MCF 10A (cell line): ENCODE measurements around the gene EHD4. TPM values are rescaled to one million over a fixed set of nuclear protein-coding genes. Genes with fewer than 3 reads are reported as not detected.

Experiments used
- BruUV-seq: library from RNA; stranded (reverse); fragments of 400-500 nt; replicated peaks from 2 replicates; lab custom pipeline; 2021; lab: Mats Ljungman, UMichigan
- CTCF ChIA-PET: fragments of 300-600 bp; sonication (Branson Sonifier 250); formaldehyde crosslinking; extraction: SDS; loops from one replicate; lab custom pipeline; 2021; ENCODE audit warnings: antibody characterized with exemption, inconsistent platforms; lab: Yijun Ruan, JAX
- POLR2A ChIA-PET: fragments of 300-600, 350-650 bp; sonication (Branson Sonifier 250); formaldehyde crosslinking; extraction: SDS; loops from one replicate; lab custom pipeline; 2020; ENCODE audit warnings: antibody characterized with exemption, inconsistent platforms; lab: Yijun Ruan, JAX
- DNase-seq: peaks from one replicate; pipeline ENCODE4 v3.0.0-alpha.2; 2018; ENCODE audit not compliant: unreplicated experiment
- H3K27ac Mint-ChIP-seq: one replicate; pipeline ENCODE4 v1.8.0; 2022; ENCODE audit warnings: mild to moderate bottlenecking, low read depth, mixed read lengths; ENCODE audit not compliant: unreplicated experiment
- H3K27me3 Mint-ChIP-seq: one replicate; pipeline ENCODE4 v1.8.0; 2022; ENCODE audit warnings: mixed read lengths; ENCODE audit not compliant: insufficient read depth, unreplicated experiment
- H3K36me3 Mint-ChIP-seq: one replicate; pipeline ENCODE4 v1.8.0; 2022; ENCODE audit warnings: mild to moderate bottlenecking, moderate library complexity, mixed read lengths; ENCODE audit not compliant: insufficient read depth, unreplicated experiment
- H3K4me1 Mint-ChIP-seq: one replicate; pipeline ENCODE4 v1.8.0; 2022; ENCODE audit warnings: mixed read lengths; ENCODE audit not compliant: insufficient read depth, unreplicated experiment
- H3K4me3 Mint-ChIP-seq: one replicate; pipeline ENCODE4 v1.8.0; 2022; ENCODE audit warnings: mild to moderate bottlenecking, moderate library complexity, mixed read lengths; ENCODE audit not compliant: unreplicated experiment
- H3K9me3 Mint-ChIP-seq: one replicate; pipeline ENCODE4 v1.8.0; 2022; ENCODE audit warnings: mixed read lengths; ENCODE audit not compliant: unreplicated experiment
- intact Hi-C: fragments of 100-400 bp; cut with micrococcal nuclease; formaldehyde crosslinking; loops from 2 replicates; pipeline ENCODE4 v1.14.1; 2022
- total RNA-seq: library from RNA; stranded (reverse); gene quantifications from 2 replicates; pipeline ENCODE4 v1.2.3, GENCODE V29; 2022
- TF ChIP-seq, protein P1 (sequence below): fragments of 200-600 bp; IDR thresholded peaks from one replicate; pipeline ENCODE4 v1.8.0; 2022; ENCODE audit warnings: antibody characterized with exemption, mild to moderate bottlenecking; ENCODE audit not compliant: unreplicated experiment

Gene EHD4
- total RNA-seq, 1 experiment from 2014 or later, result 27.1 TPM

GRCh38 chr15:41957021-41957897 lies 15.1 kb downstream of the EHD4 start:
- intact Hi-C loops, result no loop called here
- DNase-seq, result no peak
- Mint-ChIP-seq H3K4me3 (no peak overlapping the region), H3K27ac (no peak overlapping the region), H3K27me3 (no peaks in the 10 kb centered on the region), H3K36me3 (peaks cover 17% of the 10 kb centered on the region), H3K4me1 (peaks cover 10% of the 10 kb centered on the region), H3K9me3 (peaks cover 5% of the 10 kb centered on the region)
- TF ChIP-seq, protein P1, sequence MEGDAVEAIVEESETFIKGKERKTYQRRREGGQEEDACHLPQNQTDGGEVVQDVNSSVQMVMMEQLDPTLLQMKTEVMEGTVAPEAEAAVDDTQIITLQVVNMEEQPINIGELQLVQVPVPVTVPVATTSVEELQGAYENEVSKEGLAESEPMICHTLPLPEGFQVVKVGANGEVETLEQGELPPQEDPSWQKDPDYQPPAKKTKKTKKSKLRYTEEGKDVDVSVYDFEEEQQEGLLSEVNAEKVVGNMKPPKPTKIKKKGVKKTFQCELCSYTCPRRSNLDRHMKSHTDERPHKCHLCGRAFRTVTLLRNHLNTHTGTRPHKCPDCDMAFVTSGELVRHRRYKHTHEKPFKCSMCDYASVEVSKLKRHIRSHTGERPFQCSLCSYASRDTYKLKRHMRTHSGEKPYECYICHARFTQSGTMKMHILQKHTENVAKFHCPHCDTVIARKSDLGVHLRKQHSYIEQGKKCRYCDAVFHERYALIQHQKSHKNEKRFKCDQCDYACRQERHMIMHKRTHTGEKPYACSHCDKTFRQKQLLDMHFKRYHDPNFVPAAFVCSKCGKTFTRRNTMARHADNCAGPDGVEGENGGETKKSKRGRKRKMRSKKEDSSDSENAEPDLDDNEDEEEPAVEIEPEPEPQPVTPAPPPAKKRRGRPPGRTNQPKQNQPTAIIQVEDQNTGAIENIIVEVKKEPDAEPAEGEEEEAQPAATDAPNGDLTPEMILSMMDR, result no peak
- CTCF ChIA-PET, result interaction anchor here (0.5 kb wide), 1 partner anchor 123 kb away, joined by 3 read pairs; no protein-coding TSS in a partner anchor
- no TSS peak for BruUV-seq
- POLR2A ChIA-PET, result interaction anchor here (0.8 to 1.1 kb wide), 2 partner anchors 15 to 38 kb away, joined by 3 read pairs; partner anchors contain the start of gene EHD4

DNA sequence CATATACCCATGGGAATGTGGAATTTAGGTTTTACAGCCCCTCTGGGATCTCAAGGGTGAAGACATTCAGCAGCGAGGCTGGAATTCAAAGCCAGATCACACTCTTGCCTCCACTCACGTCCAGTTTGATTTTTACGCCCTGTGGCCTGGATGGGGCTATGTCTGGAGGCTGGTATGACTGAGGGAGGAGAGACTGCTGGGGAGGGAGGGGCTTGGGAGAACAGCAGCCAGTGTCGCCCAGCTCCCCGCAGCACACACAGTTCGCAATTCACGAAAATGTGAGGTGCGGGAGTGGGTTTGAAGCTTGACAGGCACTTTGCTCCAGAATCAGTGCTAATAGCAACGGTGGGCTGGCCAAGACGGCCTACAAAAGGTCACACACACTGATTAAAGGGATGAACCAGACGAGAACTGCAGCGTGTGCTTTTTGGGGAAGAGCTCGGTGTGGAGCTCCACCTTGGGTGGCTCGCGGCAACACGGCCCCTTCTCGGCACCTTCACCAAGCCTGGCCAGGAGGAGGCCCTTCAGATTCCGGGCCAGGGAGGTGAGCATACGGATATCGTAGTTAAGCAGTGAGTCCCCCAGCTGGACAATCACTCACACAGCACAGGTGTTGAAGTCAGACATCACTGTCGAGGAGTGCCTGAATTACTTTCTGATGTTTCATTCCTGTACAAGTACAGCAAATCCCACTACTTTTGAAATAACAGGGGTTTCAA lies 16.4 kb downstream of the EHD4 start:
- peaks cover 20% of the 10 kb centered on the region for H3K36me3 Mint-ChIP-seq
- CTCF ChIA-PET, result no interaction called here
- intact Hi-C loops, result no loop called here
- no TSS peak for BruUV-seq
- DNase-seq, result no peak
- H3K27me3 Mint-ChIP-seq, result no peaks in the 10 kb centered on the region
- no peaks in the 10 kb centered on the region for H3K9me3 Mint-ChIP-seq
- H3K27ac Mint-ChIP-seq, result no peak overlapping the region
- POLR2A ChIA-PET, result no interaction called here
- peaks cover under 1% of the 10 kb centered on the region for H3K4me1 Mint-ChIP-seq
- H3K4me3 Mint-ChIP-seq, result no peak overlapping the region
- TF ChIP-seq, protein P1, result no peak

DNA sequence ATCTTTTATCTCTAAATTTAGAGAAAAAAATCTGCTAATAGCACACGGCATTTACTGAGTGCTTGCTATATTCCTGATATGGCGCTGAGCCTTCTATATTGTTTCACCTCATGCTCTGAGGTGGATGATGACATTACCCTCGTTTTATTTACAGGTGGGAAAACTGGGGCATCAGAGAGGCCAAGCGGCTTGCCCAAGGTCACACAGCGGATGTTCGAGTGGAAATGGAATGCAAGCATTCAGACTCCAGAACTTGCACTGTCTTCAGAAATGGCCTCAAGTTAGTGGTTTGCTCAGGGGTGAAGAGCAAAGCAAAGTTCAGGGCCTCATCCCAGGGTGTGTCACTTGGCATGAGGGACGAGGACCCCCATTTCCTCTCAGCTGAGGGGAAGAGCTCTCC lies 17.3 kb downstream of the EHD4 start:
- ChIA-PET POLR2A (interaction anchor here (1.1 kb wide), 1 partner anchor 15 kb away, joined by 3 read pairs; no protein-coding TSS in a partner anchor), CTCF (no interaction called here)
- no peak for DNase-seq

More for the DNA sequence above, 17.3 kb downstream of the EHD4 start:
- Mint-ChIP-seq H3K27ac (no peak overlapping the region), H3K4me1 (no peaks in the 10 kb centered on the region), H3K36me3 (peaks cover 20% of the 10 kb centered on the region), H3K27me3 (no peaks in the 10 kb centered on the region), H3K4me3 (no peak overlapping the region), H3K9me3 (no peaks in the 10 kb centered on the region)
- intact Hi-C loops, result no loop called here
- TF ChIP-seq, protein P1, result no peak
- no TSS peak for BruUV-seq
